ENCODE data around the gene PPIL1.

GRCh38 chr6:36888654-36889481 lies 14.3 kb upstream of the PPIL1 start:
- TF ChIP-seq, protein P1, sequence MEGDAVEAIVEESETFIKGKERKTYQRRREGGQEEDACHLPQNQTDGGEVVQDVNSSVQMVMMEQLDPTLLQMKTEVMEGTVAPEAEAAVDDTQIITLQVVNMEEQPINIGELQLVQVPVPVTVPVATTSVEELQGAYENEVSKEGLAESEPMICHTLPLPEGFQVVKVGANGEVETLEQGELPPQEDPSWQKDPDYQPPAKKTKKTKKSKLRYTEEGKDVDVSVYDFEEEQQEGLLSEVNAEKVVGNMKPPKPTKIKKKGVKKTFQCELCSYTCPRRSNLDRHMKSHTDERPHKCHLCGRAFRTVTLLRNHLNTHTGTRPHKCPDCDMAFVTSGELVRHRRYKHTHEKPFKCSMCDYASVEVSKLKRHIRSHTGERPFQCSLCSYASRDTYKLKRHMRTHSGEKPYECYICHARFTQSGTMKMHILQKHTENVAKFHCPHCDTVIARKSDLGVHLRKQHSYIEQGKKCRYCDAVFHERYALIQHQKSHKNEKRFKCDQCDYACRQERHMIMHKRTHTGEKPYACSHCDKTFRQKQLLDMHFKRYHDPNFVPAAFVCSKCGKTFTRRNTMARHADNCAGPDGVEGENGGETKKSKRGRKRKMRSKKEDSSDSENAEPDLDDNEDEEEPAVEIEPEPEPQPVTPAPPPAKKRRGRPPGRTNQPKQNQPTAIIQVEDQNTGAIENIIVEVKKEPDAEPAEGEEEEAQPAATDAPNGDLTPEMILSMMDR (IDR thresholded peaks at IDR 0.05; ENCODE audit: insufficient read depth, low read depth, low read length), result no peak
- no peak for TF ChIP-seq EZH2 (IDR thresholded peaks at IDR 0.05; ENCODE audit: insufficient read depth, low read length)
